OCI-LY1 (cell line): ENCODE data around the gene IGF2BP2.

ENCODE experiments used
- H2AFZ ChIP-seq: fragments of 200-600 bp; sonication (generic), shearing (Covaris generic); 2 replicates; pipeline ENCODE4 v1.6.0; 2014; ENCODE audit warnings: antibody characterized with exemption, mild to moderate bottlenecking, low read length
- H3F3A ChIP-seq: fragments of 200-600 bp; sonication (generic), shearing (Covaris generic); 2 replicates; pipeline ENCODE4 v1.6.0; 2014; ENCODE audit warnings: mild to moderate bottlenecking, antibody characterized with exemption, low read length, moderate library complexity; ENCODE audit not compliant: insufficient read depth
- H3K27ac ChIP-seq: fragments of 200-600 bp; sonication (generic); 2 replicates; pipeline ENCODE4 v1.5.1; 2014; ENCODE audit warnings: low read length, mixed run types, mild to moderate bottlenecking, low read depth; ENCODE audit not compliant: poor library complexity, severe bottlenecking
- H3K27me3 ChIP-seq: fragments of 200-600 bp; sonication (generic); 2 replicates; pipeline ENCODE4 v1.6.0; 2014; ENCODE audit warnings: antibody characterized with exemption, mild to moderate bottlenecking, low read length, moderate library complexity; ENCODE audit not compliant: insufficient read depth
- H3K36me3 ChIP-seq: fragments of 200-600 bp; sonication (generic); 2 replicates; pipeline ENCODE4 v1.6.1; 2014; ENCODE audit warnings: mild to moderate bottlenecking, antibody characterized with exemption, low read length, moderate library complexity, mixed read lengths; ENCODE audit not compliant: insufficient read depth
- H3K4me1 ChIP-seq: fragments of 200-600 bp; sonication (generic); 2 replicates; pipeline ENCODE4 v1.5.1; 2014; ENCODE audit warnings: mild to moderate bottlenecking, low read length, moderate library complexity; ENCODE audit not compliant: insufficient read depth, severe bottlenecking
- H3K4me2 ChIP-seq: fragments of 200-600 bp; sonication (generic), shearing (Covaris generic); 2 replicates; pipeline ENCODE4 v1.6.1; 2014; ENCODE audit warnings: low read length
- H3K4me3 ChIP-seq: fragments of 200-600 bp; sonication (generic); 2 replicates; pipeline ENCODE4 v1.5.1; 2014; ENCODE audit warnings: low read length, low read depth, mild to moderate bottlenecking, mixed read lengths; ENCODE audit not compliant: poor library complexity, severe bottlenecking
- H3K79me2 ChIP-seq: fragments of 200-600 bp; shearing (Covaris generic); 2 replicates; pipeline ENCODE4 v1.6.1; 2016; ENCODE audit warnings: mixed run types, low read length, mixed read lengths; ENCODE audit not compliant: insufficient read depth
- H3K9ac ChIP-seq: fragments of 200-600 bp; sonication (generic), shearing (Covaris generic); 2 replicates; pipeline ENCODE4 v1.6.1; 2014; ENCODE audit warnings: mild to moderate bottlenecking, low read length, mixed read lengths
- H3K9me2 ChIP-seq: fragments of 200-600 bp; sonication (generic), shearing (Covaris generic); 2 replicates; pipeline ENCODE4 v1.6.1; 2014; ENCODE audit warnings: low read depth, mild to moderate bottlenecking, low read length, mixed read lengths
- H3K9me3 ChIP-seq: fragments of 200-600 bp; shearing (Covaris generic); 2 replicates; pipeline ENCODE4 v1.6.1; 2014; ENCODE audit warnings: low read length, mixed read lengths
- H4K20me1 ChIP-seq: fragments of 200-600 bp; sonication (generic), shearing (Covaris generic); 2 replicates; pipeline ENCODE4 v1.6.0; 2016; ENCODE audit warnings: mild to moderate bottlenecking, low read length; ENCODE audit not compliant: insufficient read depth
- EZH2 ChIP-seq: fragments of 200-600 bp; sonication (generic), shearing (Covaris generic); IDR thresholded peaks from 2 replicates; pipeline ENCODE4 v1.8.0; 2017; ENCODE audit warnings: borderline replicate concordance, mixed run types, mild to moderate bottlenecking, antibody characterized with exemption, low read length, moderate library complexity, mixed read lengths
- TF ChIP-seq, protein P1 (sequence below): fragments of 200-600 bp; sonication (generic), shearing (Covaris generic); IDR thresholded peaks from 2 replicates; pipeline ENCODE4 v1.5.1; 2017; ENCODE audit warnings: mild to moderate bottlenecking, antibody characterized with exemption, low read length, moderate library complexity, mixed read lengths

IGF2BP2 gene

DNA sequence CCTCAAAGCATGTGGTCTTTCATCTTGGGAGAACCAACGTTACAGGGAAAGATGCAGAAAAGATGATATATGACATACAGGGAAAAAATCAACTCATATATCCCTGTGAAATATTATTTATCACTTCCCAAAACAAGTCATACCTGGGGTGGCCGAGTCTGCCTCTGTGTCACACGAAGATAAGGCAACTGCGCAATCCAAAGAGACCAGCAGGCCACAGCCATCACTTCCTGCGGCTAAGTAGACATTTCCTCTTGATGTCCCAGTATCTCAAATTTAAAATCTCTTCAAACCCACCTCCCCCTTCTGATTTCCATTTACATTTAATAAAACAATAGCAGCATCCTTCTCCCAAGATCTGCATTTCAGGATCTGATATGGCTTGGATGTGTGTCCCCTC is 71.5 kb downstream of the IGF2BP2 start:
- Histone ChIP-seq H2AFZ (no peak overlapping the region), H3K4me2 (no peak overlapping the region), H3K9me2 (no peaks in the 10 kb centered on the region), H4K20me1 (no peaks in the 10 kb centered on the region), H3K36me3 (no peaks in the 10 kb centered on the region; the same call in 1 of the 2 replicates), H3F3A (no peaks in the 10 kb centered on the region), H3K9me3 (no peaks in the 10 kb centered on the region), H3K27me3 (no peaks in the 10 kb centered on the region), H3K9ac (no peak overlapping the region), H3K4me3 (no peak overlapping the region), H3K4me1 (no peaks in the 10 kb centered on the region), H3K27ac (no peak overlapping the region), H3K79me2 (no peaks in the 10 kb centered on the region)
- TF ChIP-seq, protein P1, sequence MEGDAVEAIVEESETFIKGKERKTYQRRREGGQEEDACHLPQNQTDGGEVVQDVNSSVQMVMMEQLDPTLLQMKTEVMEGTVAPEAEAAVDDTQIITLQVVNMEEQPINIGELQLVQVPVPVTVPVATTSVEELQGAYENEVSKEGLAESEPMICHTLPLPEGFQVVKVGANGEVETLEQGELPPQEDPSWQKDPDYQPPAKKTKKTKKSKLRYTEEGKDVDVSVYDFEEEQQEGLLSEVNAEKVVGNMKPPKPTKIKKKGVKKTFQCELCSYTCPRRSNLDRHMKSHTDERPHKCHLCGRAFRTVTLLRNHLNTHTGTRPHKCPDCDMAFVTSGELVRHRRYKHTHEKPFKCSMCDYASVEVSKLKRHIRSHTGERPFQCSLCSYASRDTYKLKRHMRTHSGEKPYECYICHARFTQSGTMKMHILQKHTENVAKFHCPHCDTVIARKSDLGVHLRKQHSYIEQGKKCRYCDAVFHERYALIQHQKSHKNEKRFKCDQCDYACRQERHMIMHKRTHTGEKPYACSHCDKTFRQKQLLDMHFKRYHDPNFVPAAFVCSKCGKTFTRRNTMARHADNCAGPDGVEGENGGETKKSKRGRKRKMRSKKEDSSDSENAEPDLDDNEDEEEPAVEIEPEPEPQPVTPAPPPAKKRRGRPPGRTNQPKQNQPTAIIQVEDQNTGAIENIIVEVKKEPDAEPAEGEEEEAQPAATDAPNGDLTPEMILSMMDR, result no peak
- TF ChIP-seq EZH2, result no peak

- H3K4me3 ChIP-seq, result no peak overlapping the region
- H3K27me3 ChIP-seq, result no peaks in the 10 kb centered on the region
- H3K79me2 ChIP-seq, result no peaks in the 10 kb centered on the region
- no peaks in the 10 kb centered on the region for H3K9me2 ChIP-seq
- H3K4me2 ChIP-seq, result no peak overlapping the region
- H3K36me3 ChIP-seq, result no peaks in the 10 kb centered on the region; the same call in 1 of the 2 replicates
- no peak for TF ChIP-seq EZH2
- TF ChIP-seq, protein P1, result no peak
- no peak overlapping the region for H3K9ac ChIP-seq
- H3K27ac ChIP-seq, result no peak overlapping the region
- H3F3A ChIP-seq, result no peaks in the 10 kb centered on the region
- H2AFZ ChIP-seq, result no peak overlapping the region
- no peaks in the 10 kb centered on the region for H3K4me1 ChIP-seq
- H3K9me3 ChIP-seq, result no peaks in the 10 kb centered on the region
- no peaks in the 10 kb centered on the region for H4K20me1 ChIP-seq
Measured at GRCh38 chr3:185750702-185751101, 74.1 kb downstream of the IGF2BP2 start.

GRCh38 chr3:185750015-185750414 is 74.8 kb downstream of the IGF2BP2 start:
- Histone ChIP-seq H3K36me3 (no peaks in the 10 kb centered on the region), H3K27me3 (peaks cover 4% of the 10 kb centered on the region; the same call in 1 of the 2 replicates), H3K9me2 (no peaks in the 10 kb centered on the region), H3F3A (no peaks in the 10 kb centered on the region), H3K79me2 (no peaks in the 10 kb centered on the region), H3K4me3 (no peak overlapping the region), H3K9me3 (no peaks in the 10 kb centered on the region), H3K4me2 (no peak overlapping the region), H3K27ac (no peak overlapping the region), H2AFZ (no peak overlapping the region), H3K4me1 (peaks cover 3% of the 10 kb centered on the region), H3K9ac (no peak overlapping the region), H4K20me1 (no peaks in the 10 kb centered on the region)
- TF ChIP-seq EZH2, result no peak

DNA sequence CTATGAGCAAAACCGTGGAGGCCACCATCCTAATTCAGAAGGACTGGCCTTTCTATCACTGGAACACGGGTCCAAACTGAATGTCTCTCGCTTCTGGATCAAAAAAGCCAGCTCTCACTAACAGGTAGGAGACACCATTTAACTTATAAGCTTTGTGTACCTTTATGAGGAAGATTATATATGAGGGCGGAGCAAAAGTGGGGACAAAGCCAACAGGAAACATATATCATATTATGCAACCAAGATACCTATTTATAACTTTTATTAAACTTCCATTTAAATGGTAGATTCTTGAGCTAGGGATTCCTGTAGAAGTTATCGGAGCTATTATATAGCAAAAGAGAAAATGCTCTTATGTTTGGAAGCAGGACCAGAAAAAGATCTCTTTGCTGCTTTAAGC is 78.4 kb downstream of the IGF2BP2 start:
- Histone ChIP-seq H3K9me3 (no peaks in the 10 kb centered on the region), H3K27me3 (peaks cover 5% of the 10 kb centered on the region; the same call in 1 of the 2 replicates), H3K36me3 (no peaks in the 10 kb centered on the region), H3K9me2 (no peaks in the 10 kb centered on the region), H3K9ac (no peak overlapping the region), H4K20me1 (no peaks in the 10 kb centered on the region), H3K4me1 (peaks cover 4% of the 10 kb centered on the region), H3K27ac (no peak overlapping the region), H2AFZ (no peak overlapping the region), H3F3A (no peaks in the 10 kb centered on the region), H3K4me2 (no peak overlapping the region), H3K79me2 (no peaks in the 10 kb centered on the region), H3K4me3 (no peak overlapping the region)
- TF ChIP-seq, protein P1, result no peak
- no peak for TF ChIP-seq EZH2
